K562 (cell line): ENCODE measurements around the gene AKT3. TPM values are rescaled to one million over a fixed set of nuclear protein-coding genes. Genes with fewer than 3 reads are reported as not detected.

Source experiments
- ATAC-seq: fragments of 200-7000 bp; cut with Tn5 transposase; 3 replicates; pipeline ENCODE4 v1.9.1; 2020; ENCODE audit warnings: moderate library complexity
- BruUV-seq: library from RNA; stranded (reverse); fragments of 400-500 nt; replicated peaks from 2 replicates; lab custom pipeline; 2021; lab: Mats Ljungman, UMichigan
- CTCF ChIA-PET: fragments of 300-600 bp; formaldehyde crosslinking; extraction: SDS; loops from one replicate; lab custom pipeline; 2021; ENCODE audit warnings: low intra/inter-chr PET ratio; lab: Yijun Ruan, JAX
- POLR2A ChIA-PET: fragments of 300-600, 350-650 bp; sonication (Branson Sonifier 250); formaldehyde crosslinking; extraction: SDS; loops from one replicate; lab custom pipeline; 2021; ENCODE audit warnings: antibody characterized with exemption, inconsistent platforms; lab: Yijun Ruan, JAX
- DNase-seq, 4 experiments: peaks; one replicate each; pipeline versions ENCODE4 v3.0.0 to v3.0.0-alpha.2; 2011 to 2018; ENCODE audit warnings: low spot score in 3 of 4, mixed read lengths in 3 of 4; ENCODE audit errors: extremely low read depth in 1 of 4
- FAIRE-seq: peaks from 2 replicates; lab custom pipeline; 2011; peaks lifted over from hg19 to GRCh38; lab: Jason Lieb, UNC
- H2AFZ ChIP-seq: 2 replicates; pipeline ENCODE4 v1.6.0; 2011; ENCODE audit warnings: low read depth, low read length, control low read depth, inconsistent platforms
- H3K27ac ChIP-seq: fragments of 200-600 bp; 3 replicates; pipeline ENCODE4 v1.8.0; 2011; ENCODE audit warnings: low read depth, mild to moderate bottlenecking, control low read depth, inconsistent platforms, low read length, moderate library complexity, mixed read lengths; ENCODE audit errors: extremely low read depth
- H3K27me3 ChIP-seq, 2 experiments: fragments of 300-600 bp in 1 of 2; 2 replicates in 1 of 2; 3 replicates in 1 of 2; pipeline versions ENCODE4 v1.6.0 to v1.8.0; 2011; ENCODE audit warnings: inconsistent platforms in 2 of 2, low read length in 2 of 2, mild to moderate bottlenecking in 1 of 2, mixed read lengths in 1 of 2, moderate library complexity in 1 of 2; ENCODE audit not compliant: control insufficient read depth in 2 of 2, insufficient read depth in 2 of 2
- H3K36me3 ChIP-seq: fragments of 300-600 bp; 3 replicates; pipeline ENCODE4 v1.8.0; 2011; ENCODE audit warnings: mild to moderate bottlenecking, low read length, inconsistent platforms; ENCODE audit not compliant: control insufficient read depth, insufficient read depth
- H3K4me1 ChIP-seq, 2 experiments: fragments of 200-600 bp in 1 of 2; replicated peaks in 1 of 2; 2 replicates in 1 of 2; 3 replicates in 1 of 2; pipeline versions ENCODE4 v1.5.1 to v1.8.0; 2011; ENCODE audit warnings: inconsistent platforms in 2 of 2, low read length in 2 of 2, mild to moderate bottlenecking in 1 of 2, mixed read lengths in 1 of 2, moderate library complexity in 1 of 2; ENCODE audit not compliant: control insufficient read depth in 2 of 2, insufficient read depth in 2 of 2
- H3K4me2 ChIP-seq: 2 replicates; pipeline ENCODE4 v1.6.1; 2011; ENCODE audit warnings: low read length, control low read depth, inconsistent platforms, mixed read lengths; ENCODE audit not compliant: insufficient read depth
- H3K4me3 ChIP-seq: fragments of 200-600 bp; sonication (generic), shearing (Covaris generic); 2 replicates; pipeline ENCODE4 v1.5.1; 2016; ENCODE audit warnings: control low read depth, inconsistent platforms
- H3K79me2 ChIP-seq: fragments of 200-600 bp; 3 replicates; pipeline ENCODE4 v1.8.0; 2011; ENCODE audit warnings: low read length, inconsistent platforms; ENCODE audit not compliant: control insufficient read depth, insufficient read depth
- H3K9ac ChIP-seq, 2 experiments: 2 replicates each; pipeline versions ENCODE4 v1.6.0 to v1.6.1; 2011; ENCODE audit warnings: low read depth in 2 of 2, low read length in 2 of 2, control low read depth in 1 of 2, inconsistent platforms in 1 of 2, mild to moderate bottlenecking in 1 of 2, mixed read lengths in 1 of 2; ENCODE audit not compliant: insufficient read depth in 1 of 2
- H3K9me1 ChIP-seq: one replicate; pipeline ENCODE4 v1.6.0; 2011; ENCODE audit warnings: inconsistent platforms, mild to moderate bottlenecking, low read length, moderate library complexity; ENCODE audit not compliant: control insufficient read depth, insufficient read depth
- H3K9me3 ChIP-seq: replicated peaks from 2 replicates; pipeline ENCODE4 v1.5.1; 2011; ENCODE audit warnings: low read depth, low read length, inconsistent platforms; ENCODE audit not compliant: control insufficient read depth, insufficient read depth
- H4K20me1 ChIP-seq: replicated peaks from 2 replicates; pipeline ENCODE4 v1.6.1; 2011; ENCODE audit warnings: low read length, inconsistent platforms, mixed read lengths; ENCODE audit not compliant: control insufficient read depth, insufficient read depth
- ELF2 ChIP-seq: fragments of 250-450 bp; sonication (Bioruptor Pico); IDR thresholded peaks from 2 replicates; pipeline ENCODE4 v1.5.0; 2021; ENCODE audit warnings: mild to moderate bottlenecking
- ETV6 ChIP-seq, 3 experiments: fragments of 150-350 bp in 1 of 3; sonication (generic) in 1 of 3; formaldehyde crosslinking in 1 of 3; IDR thresholded peaks; 2 replicates each; pipeline versions ENCODE4 v1.6.1 to v1.8.0; 2014 to 2022; ENCODE audit warnings: borderline replicate concordance in 2 of 3, low read depth in 2 of 3, antibody characterized with exemption in 1 of 3, low read length in 1 of 3, mild to moderate bottlenecking in 1 of 3, missing genetic modification reagents in 1 of 3
- HDAC6 ChIP-seq: IDR thresholded peaks from 2 replicates; pipeline ENCODE4 v1.6.1; 2012; ENCODE audit warnings: low read depth, mild to moderate bottlenecking, control low read depth, inconsistent platforms, low read length, moderate library complexity
- KDM4B ChIP-seq, 2 experiments: fragments of 450-650 bp in 1 of 2; sonication (generic) in 1 of 2; IDR thresholded peaks; 2 replicates each; pipeline ENCODE4 v1.6.1; 2016 to 2017; ENCODE audit warnings: borderline replicate concordance in 2 of 2, antibody characterized with exemption in 1 of 2, low read depth in 1 of 2, mild to moderate bottlenecking in 1 of 2
- KDM5B ChIP-seq: fragments of 200-600 bp; sonication (generic); IDR thresholded peaks from 2 replicates; pipeline ENCODE4 v1.6.1; 2012; ENCODE audit warnings: low read depth, mild to moderate bottlenecking, moderate library complexity, low read length, control low read depth, inconsistent platforms; ENCODE audit not compliant: insufficient replicate concordance
- NR2F6 ChIP-seq: fragments of 450-650 bp; formaldehyde crosslinking; IDR thresholded peaks from 2 replicates; pipeline ENCODE4 v1.4.0; 2020; ENCODE audit warnings: mild to moderate bottlenecking
- POLR2A ChIP-seq: fragments of 450-650 bp; conservative IDR thresholded peaks from 2 replicates; pipeline ENCODE4 v1.6.1; 2016
- SAFB ChIP-seq: fragments of 200-400 bp; formaldehyde crosslinking; IDR thresholded peaks from 2 replicates; pipeline ENCODE4 v1.6.1; 2017; ENCODE audit warnings: low read depth, low read length, borderline replicate concordance
- SNIP1 ChIP-seq: fragments of 450-650 bp; IDR thresholded peaks from 2 replicates; pipeline ENCODE4 v1.7.1; 2017; ENCODE audit warnings: low read depth, mild to moderate bottlenecking
- SRSF9 ChIP-seq: fragments of 200-400 bp; formaldehyde crosslinking; IDR thresholded peaks from 2 replicates; pipeline ENCODE4 v1.6.1; 2017; ENCODE audit warnings: low read depth, low read length, borderline replicate concordance
- ZNF143 ChIP-seq: sonication (generic); formaldehyde crosslinking; IDR thresholded peaks from 2 replicates; pipeline ENCODE4 v1.9.0; 2022; ENCODE audit warnings: mild to moderate bottlenecking, missing genetic modification reagents
- ZNF212 ChIP-seq: fragments of 450-650 bp; formaldehyde crosslinking; IDR thresholded peaks from 2 replicates; pipeline ENCODE4 v1.4.0; 2020; ENCODE audit warnings: mild to moderate bottlenecking
- ZNF253 ChIP-seq: fragments of 250-450 bp; sonication (Bioruptor Pico); conservative IDR thresholded peaks from 2 replicates; pipeline ENCODE4 v1.6.1; 2021; ENCODE audit warnings: mild to moderate bottlenecking
- ZNF57 ChIP-seq: fragments of 450-650 bp; formaldehyde crosslinking; IDR thresholded peaks from 2 replicates; pipeline ENCODE4 v1.4.0; 2020; ENCODE audit warnings: mild to moderate bottlenecking, moderate library complexity
- ZNF583 ChIP-seq: fragments of 250-450 bp; sonication (Bioruptor Pico); IDR thresholded peaks from 2 replicates; pipeline ENCODE4 v1.4.0; 2020
- ZNF79 ChIP-seq: fragments of 250-450 bp; sonication (Bioruptor Pico); IDR thresholded peaks from 2 replicates; pipeline ENCODE4 v1.4.0; 2020; ENCODE audit warnings: low read depth, mild to moderate bottlenecking, moderate library complexity
- WGBS: fragments of 100-300 bp; shearing (Covaris generic); methylation state at CpG from one replicate; pipeline ENCODE4 v1.1.6; 2016; ENCODE audit warnings: low coverage, mixed read lengths; ENCODE audit not compliant: insufficient coverage; ENCODE audit errors: missing lambda C conversion rate; 5-methylcytosine and 5-hydroxymethylcytosine counted together
- in situ Hi-C: fragments of 300-500 bp; cut with MboI; formaldehyde crosslinking; loops from 4 replicates; pipeline ENCODE4 v1.15.0; 2018; ENCODE audit warnings: inconsistent platforms, mixed read lengths
- intact Hi-C: fragments of 100-400 bp; cut with micrococcal nuclease; formaldehyde crosslinking; loops from 2 replicates; pipeline ENCODE4 v1.14.2; 2022
- polyA plus RNA-seq, 8 experiments: library from polyadenylated mRNA; depleted of rRNA in 4 of 8; stranded (reverse) in 5 of 8; unstranded in 3 of 8; fragments of >200 nt; fragmentation: Nextera tagmentation in 2 of 8; fragmentation: Illumina TruSeq in 1 of 8; extraction: Ambion mirVana in 2 of 8; extraction: Trizol in 1 of 8; gene quantifications; 2 replicates each; pipeline versions ENCODE4 v1.2.1 to v1.2.3, GENCODE V29; 2011 to 2014; ENCODE audit warnings: inconsistent platforms in 1 of 8, missing spikeins in 1 of 8
- total RNA-seq, 7 experiments: library from RNA; depleted of rRNA in 6 of 7; stranded (reverse); fragments of >200 nt in 6 of 7; fragmentation: Illumina TruSeq in 2 of 7; extraction: Trizol in 2 of 7; gene quantifications; 2 replicates each; pipeline versions ENCODE4 v1.2.1 to v1.2.3, GENCODE V29; 2011 to 2021; ENCODE audit warnings: low replicate concordance in 1 of 7
- TF ChIP-seq, protein P1 (sequence below): sonication (generic); formaldehyde crosslinking; IDR thresholded peaks from 2 replicates; pipeline ENCODE4 v1.8.0; 2022; ENCODE audit warnings: mild to moderate bottlenecking, low read depth, missing genetic modification reagents

The AKT3 gene
- total and polyA plus RNA-seq, 9 of the 15 experiments (the other 6 are each of a cell fraction or from before 2014, with no cell fraction given), result 0.04 to 0.54 (median 0.18) TPM; not detected in 1

DNA sequence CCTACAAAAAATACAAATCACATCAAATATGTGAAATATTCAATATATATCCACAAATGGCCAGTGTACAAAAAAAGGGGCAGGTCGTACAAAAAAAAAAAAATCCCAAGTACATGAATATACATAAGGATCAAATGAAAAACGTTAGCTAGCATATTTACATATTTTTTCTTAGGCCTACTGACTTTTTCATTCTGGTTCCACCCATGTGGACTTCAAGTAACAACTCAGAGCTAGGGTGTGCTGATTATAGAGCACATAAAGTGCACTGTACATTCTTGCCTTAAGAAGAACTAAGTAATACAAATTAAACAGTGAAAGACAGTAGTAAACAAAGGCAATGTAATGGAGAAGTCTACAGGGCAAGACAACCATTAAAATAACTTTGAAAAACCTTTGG is 297.0 kb downstream of the AKT3 start:
- H3K79me2 ChIP-seq, result no peaks in the 10 kb centered on the region
- ChIA-PET CTCF (no interaction called here), POLR2A (interaction anchor here (0.7 kb wide), 1 partner anchor 145 kb away, joined by 4 read pairs; no protein-coding TSS in a partner anchor)
- in situ Hi-C loops (no loop called here), intact Hi-C loops (loop anchor here (5.0 kb wide), 1 partner anchor 194 kb away; no protein-coding TSS in a partner anchor)
- DNase-seq, result no peak
- H4K20me1 ChIP-seq, result no peaks in the 10 kb centered on the region
- H3K9ac ChIP-seq, result no peak overlapping the region
- FAIRE-seq, result no peak
- H3K4me1 ChIP-seq, result no peaks in the 10 kb centered on the region
- no peak overlapping the region for H3K4me3 ChIP-seq
- no peak overlapping the region for H3K27ac ChIP-seq
- H3K4me2 ChIP-seq, result no peak overlapping the region
- H2AFZ ChIP-seq, result no peak overlapping the region
- no peaks in the 10 kb centered on the region for H3K36me3 ChIP-seq
- TF ChIP-seq ZNF57 (CRISPR knock-in tag) (no peak), HDAC6 (no peak), SRSF9 (no peak), ZNF583 (CRISPR knock-in tag) (no peak), ETV6 (IDR thresholded peaks at IDR 0.05; ENCODE audit: borderline replicate concordance in 1 of 2, low read depth in 2 of 2, low read length in 1 of 2) (no peak), ETV6 (CRISPR knock-in tag; IDR thresholded peaks at IDR 0.05; ENCODE audit: borderline replicate concordance) (no peak)
- H3K9me1 ChIP-seq, result no peaks in the 10 kb centered on the region
- H3K9me3 ChIP-seq, result no peaks in the 10 kb centered on the region
- no peaks in the 10 kb centered on the region for H3K27me3 ChIP-seq
- ATAC-seq, result no peak
- 0% methylated on average over 2 of the region's 2 CpGs for WGBS
- no TSS peak for BruUV-seq

DNA sequence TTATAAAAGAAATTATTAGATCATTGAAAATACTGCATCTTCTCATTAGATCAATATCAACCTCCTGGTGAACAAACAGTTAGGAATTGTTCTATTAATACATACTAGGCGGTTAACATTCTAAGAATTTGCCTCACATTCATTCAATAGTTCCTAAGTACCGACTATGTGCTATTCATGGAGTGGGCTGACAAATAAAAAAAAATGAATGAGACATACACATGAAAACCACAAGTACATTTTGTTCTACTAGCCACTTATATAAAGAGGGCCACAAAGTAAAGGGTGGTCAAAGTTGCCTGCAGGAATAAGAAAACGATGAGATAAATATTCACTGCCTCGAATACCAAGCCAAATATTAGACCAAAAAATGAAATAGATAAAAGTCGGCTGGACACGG is 299.8 kb downstream of the AKT3 start:
- H3K27ac ChIP-seq, result no peak overlapping the region
- TF ChIP-seq ELF2 (CRISPR knock-in tag), result no peak
- no peak for TF ChIP-seq KDM4B (IDR thresholded peaks at IDR 0.05; ENCODE audit: borderline replicate concordance in 2 of 2, low read depth in 1 of 2)
- no peak for TF ChIP-seq NR2F6 (CRISPR knock-in tag)
- no peak for TF ChIP-seq KDM5B
- TF ChIP-seq ZNF212 (CRISPR knock-in tag), result no peak
- no peak for TF ChIP-seq ZNF143 (CRISPR knock-in tag)
- TF ChIP-seq POLR2A, result no peak
- TF ChIP-seq, protein P1, sequence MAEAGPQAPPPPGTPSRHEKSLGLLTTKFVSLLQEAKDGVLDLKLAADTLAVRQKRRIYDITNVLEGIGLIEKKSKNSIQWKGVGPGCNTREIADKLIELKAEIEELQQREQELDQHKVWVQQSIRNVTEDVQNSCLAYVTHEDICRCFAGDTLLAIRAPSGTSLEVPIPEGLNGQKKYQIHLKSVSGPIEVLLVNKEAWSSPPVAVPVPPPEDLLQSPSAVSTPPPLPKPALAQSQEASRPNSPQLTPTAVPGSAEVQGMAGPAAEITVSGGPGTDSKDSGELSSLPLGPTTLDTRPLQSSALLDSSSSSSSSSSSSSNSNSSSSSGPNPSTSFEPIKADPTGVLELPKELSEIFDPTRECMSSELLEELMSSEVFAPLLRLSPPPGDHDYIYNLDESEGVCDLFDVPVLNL (CRISPR knock-in tag), result no peak
- no peak for TF ChIP-seq SNIP1
- no peak for TF ChIP-seq ZNF79
- TF ChIP-seq SAFB, result no peak
- TF ChIP-seq ZNF253, result no peak

More for the DNA sequence above, 299.8 kb downstream of the AKT3 start:
- BruUV-seq, result no TSS peak
- no peaks in the 10 kb centered on the region for H4K20me1 ChIP-seq
- no peaks in the 10 kb centered on the region for H3K9me1 ChIP-seq
- in situ Hi-C loops (no loop called here), intact Hi-C loops (loop anchor here (5.0 kb wide), 1 partner anchor 197 kb away; no protein-coding TSS in a partner anchor)
- no peak overlapping the region for H3K4me3 ChIP-seq
- 0% methylated on average over 6 of the region's 6 CpGs for WGBS
- no peaks in the 10 kb centered on the region for H3K9me3 ChIP-seq
- no peaks in the 10 kb centered on the region for H3K79me2 ChIP-seq
- H2AFZ ChIP-seq, result no peak overlapping the region
- ATAC-seq (no peak), FAIRE-seq (no peak), DNase-seq (no peak)
- CTCF ChIA-PET, result no interaction called here
- H3K27me3 ChIP-seq, result no peaks in the 10 kb centered on the region
- no peaks in the 10 kb centered on the region for H3K4me1 ChIP-seq
- no peak overlapping the region for H3K9ac ChIP-seq
- POLR2A ChIA-PET, result interaction anchor here (1.1 kb wide), 1 partner anchor 16 kb away, joined by 4 read pairs; no protein-coding TSS in a partner anchor
- no peaks in the 10 kb centered on the region for H3K36me3 ChIP-seq
- no peak overlapping the region for H3K4me2 ChIP-seq
